K562 (cell line): ENCODE measurements around the gene CLIP4. TPM values are rescaled to one million over a fixed set of nuclear protein-coding genes. Genes with fewer than 3 reads are reported as not detected.

Experiments used
- ATAC-seq: fragments of 200-7000 bp; cut with Tn5 transposase; 3 replicates; pipeline ENCODE4 v1.9.1; 2020; ENCODE audit warnings: moderate library complexity
- BruUV-seq: library from RNA; stranded (reverse); fragments of 400-500 nt; replicated peaks from 2 replicates; lab custom pipeline; 2021; lab: Mats Ljungman, UMichigan
- CTCF ChIA-PET: fragments of 300-600 bp; formaldehyde crosslinking; extraction: SDS; loops from one replicate; lab custom pipeline; 2021; ENCODE audit warnings: low intra/inter-chr PET ratio; lab: Yijun Ruan, JAX
- POLR2A ChIA-PET: fragments of 300-600, 350-650 bp; sonication (Branson Sonifier 250); formaldehyde crosslinking; extraction: SDS; loops from one replicate; lab custom pipeline; 2021; ENCODE audit warnings: antibody characterized with exemption, inconsistent platforms; lab: Yijun Ruan, JAX
- DNase-seq, 4 experiments: peaks; one replicate each; pipeline versions ENCODE4 v3.0.0 to v3.0.0-alpha.2; 2011 to 2018; ENCODE audit warnings: low spot score in 3 of 4, mixed read lengths in 3 of 4; ENCODE audit errors: extremely low read depth in 1 of 4
- FAIRE-seq: peaks from 2 replicates; lab custom pipeline; 2011; peaks lifted over from hg19 to GRCh38; lab: Jason Lieb, UNC
- H2AFZ ChIP-seq: 2 replicates; pipeline ENCODE4 v1.6.0; 2011; ENCODE audit warnings: low read depth, low read length, control low read depth, inconsistent platforms
- H3K27ac ChIP-seq: fragments of 200-600 bp; 3 replicates; pipeline ENCODE4 v1.8.0; 2011; ENCODE audit warnings: low read depth, mild to moderate bottlenecking, control low read depth, inconsistent platforms, low read length, moderate library complexity, mixed read lengths; ENCODE audit errors: extremely low read depth
- H3K27me3 ChIP-seq, 2 experiments: fragments of 300-600 bp in 1 of 2; 2 replicates in 1 of 2; 3 replicates in 1 of 2; pipeline versions ENCODE4 v1.6.0 to v1.8.0; 2011; ENCODE audit warnings: inconsistent platforms in 2 of 2, low read length in 2 of 2, mild to moderate bottlenecking in 1 of 2, mixed read lengths in 1 of 2, moderate library complexity in 1 of 2; ENCODE audit not compliant: control insufficient read depth in 2 of 2, insufficient read depth in 2 of 2
- H3K36me3 ChIP-seq: fragments of 300-600 bp; 3 replicates; pipeline ENCODE4 v1.8.0; 2011; ENCODE audit warnings: mild to moderate bottlenecking, low read length, inconsistent platforms; ENCODE audit not compliant: control insufficient read depth, insufficient read depth
- H3K4me1 ChIP-seq, 2 experiments: fragments of 200-600 bp in 1 of 2; replicated peaks in 1 of 2; 2 replicates in 1 of 2; 3 replicates in 1 of 2; pipeline versions ENCODE4 v1.5.1 to v1.8.0; 2011; ENCODE audit warnings: inconsistent platforms in 2 of 2, low read length in 2 of 2, mild to moderate bottlenecking in 1 of 2, mixed read lengths in 1 of 2, moderate library complexity in 1 of 2; ENCODE audit not compliant: control insufficient read depth in 2 of 2, insufficient read depth in 2 of 2
- H3K4me2 ChIP-seq: 2 replicates; pipeline ENCODE4 v1.6.1; 2011; ENCODE audit warnings: low read length, control low read depth, inconsistent platforms, mixed read lengths; ENCODE audit not compliant: insufficient read depth
- H3K4me3 ChIP-seq: fragments of 200-600 bp; sonication (generic), shearing (Covaris generic); 2 replicates; pipeline ENCODE4 v1.5.1; 2016; ENCODE audit warnings: control low read depth, inconsistent platforms
- H3K79me2 ChIP-seq: fragments of 200-600 bp; 3 replicates; pipeline ENCODE4 v1.8.0; 2011; ENCODE audit warnings: low read length, inconsistent platforms; ENCODE audit not compliant: control insufficient read depth, insufficient read depth
- H3K9ac ChIP-seq, 2 experiments: 2 replicates each; pipeline versions ENCODE4 v1.6.0 to v1.6.1; 2011; ENCODE audit warnings: low read depth in 2 of 2, low read length in 2 of 2, control low read depth in 1 of 2, inconsistent platforms in 1 of 2, mild to moderate bottlenecking in 1 of 2, mixed read lengths in 1 of 2; ENCODE audit not compliant: insufficient read depth in 1 of 2
- H3K9me1 ChIP-seq: one replicate; pipeline ENCODE4 v1.6.0; 2011; ENCODE audit warnings: inconsistent platforms, mild to moderate bottlenecking, low read length, moderate library complexity; ENCODE audit not compliant: control insufficient read depth, insufficient read depth
- H3K9me3 ChIP-seq: replicated peaks from 2 replicates; pipeline ENCODE4 v1.5.1; 2011; ENCODE audit warnings: low read depth, low read length, inconsistent platforms; ENCODE audit not compliant: control insufficient read depth, insufficient read depth
- H4K20me1 ChIP-seq: replicated peaks from 2 replicates; pipeline ENCODE4 v1.6.1; 2011; ENCODE audit warnings: low read length, inconsistent platforms, mixed read lengths; ENCODE audit not compliant: control insufficient read depth, insufficient read depth
- ARID3B ChIP-seq: fragments of 250-450 bp; sonication (Bioruptor Pico); IDR thresholded peaks from 2 replicates; pipeline ENCODE4 v1.4.0; 2020; ENCODE audit warnings: borderline replicate concordance
- CCNT2 ChIP-seq: IDR thresholded peaks from 2 replicates; pipeline ENCODE4 v1.6.1; 2011; ENCODE audit warnings: borderline replicate concordance, low read depth, mild to moderate bottlenecking, moderate library complexity, mixed read lengths, low read length; ENCODE audit not compliant: insufficient read length; ENCODE audit errors: extremely low read depth
- FIP1L1 ChIP-seq: fragments of 200-400 bp; formaldehyde crosslinking; IDR thresholded peaks from 2 replicates; pipeline ENCODE4 v1.6.1; 2018; ENCODE audit warnings: mild to moderate bottlenecking, low read depth, low read length; ENCODE audit not compliant: poor library complexity, severe bottlenecking
- FOXP1 ChIP-seq: sonication (generic); formaldehyde crosslinking; IDR thresholded peaks from 2 replicates; pipeline ENCODE4 v1.8.0; 2022; ENCODE audit warnings: mild to moderate bottlenecking, missing genetic modification reagents
- MXD1 ChIP-seq: fragments of 250-450 bp; sonication (Bioruptor Pico); IDR thresholded peaks from 2 replicates; pipeline ENCODE4 v1.8.0; 2021; ENCODE audit warnings: borderline replicate concordance, mild to moderate bottlenecking, moderate library complexity; ENCODE audit not compliant: poor library complexity, severe bottlenecking
- NR1H2 ChIP-seq: sonication (generic); formaldehyde crosslinking; IDR thresholded peaks from 2 replicates; pipeline ENCODE4 v1.4.0; 2020; ENCODE audit warnings: mild to moderate bottlenecking, missing genetic modification reagents
- PURB ChIP-seq: sonication (generic); formaldehyde crosslinking; IDR thresholded peaks from 2 replicates; pipeline ENCODE4 v1.9.0; 2021; ENCODE audit warnings: low read depth, mild to moderate bottlenecking, missing genetic modification reagents
- RFX1 ChIP-seq: fragments of 450-650 bp; IDR thresholded peaks from 2 replicates; pipeline ENCODE4 v1.6.1; 2016; ENCODE audit warnings: mild to moderate bottlenecking, moderate library complexity
- RHOXF2B ChIP-seq: fragments of 250-450 bp; sonication (Bioruptor Pico); conservative IDR thresholded peaks from 2 replicates; pipeline ENCODE4 v1.5.1; 2021
- ZBTB5 ChIP-seq: fragments of 450-650 bp; IDR thresholded peaks from 2 replicates; pipeline ENCODE4 v1.6.1; 2017; ENCODE audit warnings: antibody characterized with exemption
- ZNF174 ChIP-seq: fragments of 250-450 bp; sonication (Bioruptor Pico); IDR thresholded peaks from 2 replicates; pipeline ENCODE4 v1.4.0; 2020; ENCODE audit warnings: mild to moderate bottlenecking
- ZNF280A ChIP-seq: fragments of 450-650 bp; IDR thresholded peaks from 2 replicates; pipeline ENCODE4 v1.6.1; 2018; ENCODE audit warnings: mild to moderate bottlenecking, low read depth; ENCODE audit not compliant: partially characterized antibody
- ZNF436 ChIP-seq: fragments of 250-450, 450-650 bp; sonication (Bioruptor Pico); formaldehyde crosslinking; IDR thresholded peaks from 2 replicates; pipeline ENCODE4 v1.7.0; 2020; ENCODE audit warnings: mild to moderate bottlenecking
- WGBS: fragments of 100-300 bp; shearing (Covaris generic); methylation state at CpG from one replicate; pipeline ENCODE4 v1.1.6; 2016; ENCODE audit warnings: low coverage, mixed read lengths; ENCODE audit not compliant: insufficient coverage; ENCODE audit errors: missing lambda C conversion rate; 5-methylcytosine and 5-hydroxymethylcytosine counted together
- in situ Hi-C: fragments of 300-500 bp; cut with MboI; formaldehyde crosslinking; loops from 4 replicates; pipeline ENCODE4 v1.15.0; 2018; ENCODE audit warnings: inconsistent platforms, mixed read lengths
- intact Hi-C: fragments of 100-400 bp; cut with micrococcal nuclease; formaldehyde crosslinking; loops from 2 replicates; pipeline ENCODE4 v1.14.2; 2022
- polyA plus RNA-seq, 8 experiments: library from polyadenylated mRNA; depleted of rRNA in 4 of 8; stranded (reverse) in 5 of 8; unstranded in 3 of 8; fragments of >200 nt; fragmentation: Nextera tagmentation in 2 of 8; fragmentation: Illumina TruSeq in 1 of 8; extraction: Ambion mirVana in 2 of 8; extraction: Trizol in 1 of 8; gene quantifications; 2 replicates each; pipeline versions ENCODE4 v1.2.1 to v1.2.3, GENCODE V29; 2011 to 2014; ENCODE audit warnings: inconsistent platforms in 1 of 8, missing spikeins in 1 of 8
- total RNA-seq, 7 experiments: library from RNA; depleted of rRNA in 6 of 7; stranded (reverse); fragments of >200 nt in 6 of 7; fragmentation: Illumina TruSeq in 2 of 7; extraction: Trizol in 2 of 7; gene quantifications; 2 replicates each; pipeline versions ENCODE4 v1.2.1 to v1.2.3, GENCODE V29; 2011 to 2021; ENCODE audit warnings: low replicate concordance in 1 of 7

CLIP4 gene
- total and polyA plus RNA-seq, 9 of the 15 experiments (the other 6 are each of a cell fraction or from before 2014, with no cell fraction given), result 0.03 to 0.38 (median 0.13) TPM; not detected in 5

- Histone ChIP-seq H3K27me3 (peaks cover 4 to 11% of the 10 kb centered on the region in 2 experiments; a peak in 3 of 5 replicates), H3K27ac (no peak overlapping the region), H3K9me3 (no peaks in the 10 kb centered on the region), H3K9me1 (no peaks in the 10 kb centered on the region), H2AFZ (no peak overlapping the region), H3K9ac (no peak overlapping the region), H4K20me1 (no peaks in the 10 kb centered on the region), H3K4me3 (no peak overlapping the region), H3K79me2 (no peaks in the 10 kb centered on the region), H3K36me3 (no peaks in the 10 kb centered on the region), H3K4me2 (no peak overlapping the region), H3K4me1 (no peaks in the 10 kb centered on the region)
- WGBS, result 0% methylated on average over 2 of the region's 2 CpGs
- DNase-seq (no peak), FAIRE-seq (no peak), ATAC-seq (no peak)
- in situ Hi-C loops (no loop called here), intact Hi-C loops (no loop called here)
- POLR2A ChIA-PET, result no interaction called here
- CTCF ChIA-PET, result no interaction called here
- no TSS peak for BruUV-seq
- no peak for TF ChIP-seq RFX1
- TF ChIP-seq CCNT2, result no peak
- TF ChIP-seq NR1H2, result no peak
- no peak for TF ChIP-seq MXD1 (CRISPR knock-in tag)
- TF ChIP-seq PURB, result no peak
- no peak for TF ChIP-seq ZNF436
- no peak for TF ChIP-seq ARID3B (CRISPR knock-in tag)
- no peak for TF ChIP-seq RHOXF2B (CRISPR knock-in tag)
- no peak for TF ChIP-seq FIP1L1
- no peak for TF ChIP-seq ZBTB5
- TF ChIP-seq ZNF280A, result no peak
- no peak for TF ChIP-seq ZNF174 (CRISPR knock-in tag)
- TF ChIP-seq FOXP1, result no peak
These were observed 40.4 kb downstream of the CLIP4 start for GRCh38 chr2:29155578-29155977.
